Smooth muscle cell (in vitro differentiated cells): ENCODE measurements around the gene CEP78. TPM values are rescaled to one million over a fixed set of nuclear protein-coding genes. Genes with fewer than 3 reads are reported as not detected.

Experiments used
- DNase-seq: peaks from one replicate; lab custom pipeline; 2025; ENCODE audit not compliant: unreplicated experiment; lab: John Stamatoyannopoulos, UW
- H2AFZ ChIP-seq: fragments of 200-600 bp; sonication (generic); 2 replicates; pipeline ENCODE4 v1.6.0; 2016; ENCODE audit warnings: antibody characterized with exemption, low read depth, mild to moderate bottlenecking
- H3F3A ChIP-seq: fragments of 200-600 bp; sonication (generic); 2 replicates; pipeline ENCODE4 v1.6.0; 2017; ENCODE audit warnings: antibody characterized with exemption, low read depth
- H3K27ac ChIP-seq: fragments of 200-600 bp; sonication (generic); 2 replicates; pipeline ENCODE4 v1.5.1; 2016; ENCODE audit warnings: low read depth, mild to moderate bottlenecking
- H3K27me3 ChIP-seq: fragments of 200-600 bp; sonication (generic); 2 replicates; pipeline ENCODE4 v1.6.1; 2016; ENCODE audit warnings: low read depth, mild to moderate bottlenecking
- H3K36me3 ChIP-seq: fragments of 200-600 bp; sonication (generic); 2 replicates; pipeline ENCODE4 v1.5.1; 2016; ENCODE audit warnings: low read depth
- H3K4me1 ChIP-seq: fragments of 200-600 bp; sonication (generic); 2 replicates; pipeline ENCODE4 v1.5.1; 2016; ENCODE audit warnings: low read depth
- H3K4me2 ChIP-seq: fragments of 200-600 bp; sonication (generic); 2 replicates; pipeline ENCODE4 v1.6.0; 2016; ENCODE audit warnings: mild to moderate bottlenecking
- H3K4me3 ChIP-seq: fragments of 200-600 bp; sonication (generic); 2 replicates; pipeline ENCODE4 v1.5.1; 2016; ENCODE audit warnings: mild to moderate bottlenecking
- H3K79me2 ChIP-seq: fragments of 200-600 bp; sonication (generic); 2 replicates; pipeline ENCODE4 v1.6.0; 2016; ENCODE audit warnings: low read depth, mild to moderate bottlenecking
- H3K9ac ChIP-seq: fragments of 200-600 bp; sonication (generic); 2 replicates; pipeline ENCODE4 v1.6.0; 2016; ENCODE audit warnings: low read depth
- H3K9me3 ChIP-seq: fragments of 200-600 bp; sonication (generic); replicated peaks from 2 replicates; pipeline ENCODE4 v1.5.1; 2016; ENCODE audit warnings: low read depth
- H4K20me1 ChIP-seq: fragments of 200-600 bp; sonication (generic); 2 replicates; pipeline ENCODE4 v1.6.0; 2016; ENCODE audit warnings: low read depth
- CTCF ChIP-seq: fragments of 200-600 bp; sonication (generic); IDR thresholded peaks from 2 replicates; pipeline ENCODE4 v1.5.1; 2017; ENCODE audit warnings: borderline replicate concordance, mild to moderate bottlenecking, antibody characterized with exemption; ENCODE audit not compliant: insufficient read depth, poor library complexity, severe bottlenecking
- WGBS: methylation state at CpG from one replicate; pipeline ENCODE4 v1.1.7; 2016; ENCODE audit warnings: low lambda C conversion rate; 5-methylcytosine and 5-hydroxymethylcytosine counted together
- polyA plus RNA-seq: library from polyadenylated mRNA; unstranded; fragments of >200 nt; fragmentation: Nextera tagmentation; extraction: Ambion mirVana; gene quantifications from 2 replicates; pipeline ENCODE4 v1.2.1, GENCODE V29; 2016
- total RNA-seq: library from RNA; depleted of rRNA; stranded (reverse); fragments of >200 nt; gene quantifications from 2 replicates; pipeline ENCODE4 v1.2.3, GENCODE V29; 2014

CEP78 gene
- total and polyA plus RNA-seq, 2 experiments from 2014 or later = 8.2 to 25.4 TPM

DNA sequence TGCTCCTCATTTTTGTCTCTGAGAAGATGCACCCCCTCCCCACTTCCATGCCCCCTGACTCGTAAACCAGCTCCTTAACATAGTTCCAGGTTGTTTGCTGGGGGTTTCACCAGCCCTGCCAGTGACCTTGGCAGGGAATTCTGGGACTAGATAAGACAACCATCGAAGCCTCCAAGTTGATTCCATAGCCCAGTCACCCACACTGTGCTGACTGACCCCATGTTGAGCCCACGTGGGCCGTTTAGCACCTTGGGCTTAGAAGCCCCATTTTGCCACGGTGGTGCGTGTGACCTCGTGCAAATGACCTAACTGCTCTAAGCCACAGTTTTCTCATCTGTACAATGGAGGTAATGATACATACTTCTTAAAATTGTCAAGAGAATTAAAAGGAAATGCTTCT, 85.6 kb downstream of the CEP78 start:
- no peak overlapping the region for H3K27ac ChIP-seq
- no peak overlapping the region for H2AFZ ChIP-seq
- H3F3A ChIP-seq = no peaks in the 10 kb centered on the region
- no peaks in the 10 kb centered on the region for H3K79me2 ChIP-seq
- H3K4me2 ChIP-seq = no peak overlapping the region
- no peaks in the 10 kb centered on the region for H3K36me3 ChIP-seq
- 92% methylated on average over 7 of the region's 7 CpGs for WGBS
- H4K20me1 ChIP-seq = peaks cover under 1% of the 10 kb centered on the region
- no peak for TF ChIP-seq CTCF
- no peak overlapping the region for H3K9ac ChIP-seq
- H3K4me1 ChIP-seq = no peaks in the 10 kb centered on the region
- H3K9me3 ChIP-seq = no peaks in the 10 kb centered on the region
- no peak for DNase-seq
- H3K27me3 ChIP-seq = no peaks in the 10 kb centered on the region
- H3K4me3 ChIP-seq = no peak overlapping the region

DNA sequence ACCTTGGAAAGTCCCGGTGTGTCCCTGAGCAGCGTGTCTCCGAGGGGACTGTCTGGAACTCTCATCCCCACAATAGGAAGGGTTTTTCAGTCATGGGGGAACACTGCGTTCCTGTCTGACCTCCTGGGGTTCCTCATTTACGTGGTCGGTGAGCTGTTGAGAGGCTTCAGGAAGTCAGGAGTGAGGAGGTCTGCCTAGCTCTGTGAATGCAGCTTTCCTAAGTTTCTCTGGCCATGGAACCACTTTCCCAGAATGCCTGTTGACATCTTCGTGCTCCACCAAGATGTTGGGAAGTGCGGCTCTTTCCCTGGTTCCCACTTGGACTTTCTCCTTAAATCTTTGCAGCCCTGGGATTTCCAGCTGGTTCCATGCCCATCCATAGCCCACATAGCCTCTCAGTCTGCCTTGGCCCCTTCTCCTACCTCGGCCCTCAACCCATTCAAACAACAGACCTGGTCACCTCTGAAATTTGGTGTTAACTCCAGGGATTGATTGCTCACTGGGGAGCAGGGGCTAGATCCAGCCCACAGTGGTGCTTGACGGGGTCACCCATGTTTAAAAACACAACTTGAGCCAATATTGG, 88.3 kb downstream of the CEP78 start:
- Histone ChIP-seq H3F3A (peaks cover 4% of the 10 kb centered on the region), H3K27me3 (no peaks in the 10 kb centered on the region), H3K4me1 (no peaks in the 10 kb centered on the region), H3K4me2 (no peak overlapping the region), H4K20me1 (no peaks in the 10 kb centered on the region), H2AFZ (no peak overlapping the region), H3K36me3 (no peaks in the 10 kb centered on the region), H3K27ac (no peak overlapping the region), H3K79me2 (peaks cover 3% of the 10 kb centered on the region), H3K9me3 (no peaks in the 10 kb centered on the region), H3K4me3 (no peak overlapping the region), H3K9ac (no peak overlapping the region)
- no peak for DNase-seq
- no peak for TF ChIP-seq CTCF
- 96% methylated on average over 10 of the region's 10 CpGs for WGBS

DNA sequence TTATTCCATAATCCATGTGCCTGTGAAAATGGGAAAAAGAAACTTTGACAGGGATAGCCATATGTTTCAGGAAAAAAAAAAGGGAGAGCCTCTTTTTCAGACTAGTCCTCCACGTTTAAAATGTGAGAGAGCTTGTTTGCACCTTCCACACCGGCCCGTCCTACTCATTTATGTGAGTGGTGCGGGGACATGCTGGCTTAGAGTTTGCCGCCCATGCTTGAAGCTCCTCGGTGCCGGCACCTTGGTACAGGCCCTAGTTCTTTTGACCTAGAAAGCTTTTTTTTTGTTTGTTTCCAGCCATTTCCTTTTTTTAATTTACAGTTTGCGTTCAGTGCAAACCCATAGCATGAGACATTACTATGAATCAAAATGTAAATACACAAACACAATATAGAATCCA, 88.8 kb downstream of the CEP78 start:
- H3K36me3 ChIP-seq = no peaks in the 10 kb centered on the region

More for the DNA sequence above, 88.8 kb downstream of the CEP78 start:
- Histone ChIP-seq H3K4me3 (no peak overlapping the region), H3F3A (peaks cover 4% of the 10 kb centered on the region), H3K4me1 (no peaks in the 10 kb centered on the region), H3K9me3 (no peaks in the 10 kb centered on the region), H3K79me2 (peaks cover 3% of the 10 kb centered on the region), H3K27ac (no peak overlapping the region), H3K9ac (no peak overlapping the region), H4K20me1 (no peaks in the 10 kb centered on the region), H3K27me3 (no peaks in the 10 kb centered on the region), H2AFZ (no peak overlapping the region), H3K4me2 (no peak overlapping the region)
- DNase-seq = no peak
- no peak for TF ChIP-seq CTCF
- WGBS = 98% methylated on average over 8 of the region's 8 CpGs
